Activated naive CD4-positive, alpha-beta T cell treated with Interleukin-2 at 50 U/mL for 16 hours (primary cell): ENCODE data around the gene IFT122.

Experiments used
- DNase-seq: peaks from one replicate; pipeline ENCODE4 v3.0.0-alpha.2; 2020

IFT122 gene

DNA sequence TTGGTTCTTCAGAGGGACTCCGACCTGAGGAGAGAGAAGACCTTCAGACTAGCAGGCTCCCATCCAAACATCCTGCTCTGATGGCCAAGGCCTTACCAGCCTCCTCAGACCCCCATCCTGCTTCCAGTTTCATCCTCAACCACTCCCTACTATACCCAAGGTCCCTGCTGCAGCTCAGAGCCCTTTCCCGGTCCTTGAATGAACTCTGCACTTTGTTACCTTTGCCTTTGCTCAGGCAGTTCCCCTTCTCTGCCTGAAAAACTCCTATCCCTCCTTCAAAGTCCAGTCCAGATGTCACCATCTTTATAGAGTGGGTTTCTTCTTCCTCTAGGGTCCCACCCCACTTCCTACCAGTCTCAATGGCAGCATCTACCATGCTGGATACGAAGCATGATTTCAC, 24.6 kb upstream of the IFT122 start:
- DNase-seq = no peak

DNA sequence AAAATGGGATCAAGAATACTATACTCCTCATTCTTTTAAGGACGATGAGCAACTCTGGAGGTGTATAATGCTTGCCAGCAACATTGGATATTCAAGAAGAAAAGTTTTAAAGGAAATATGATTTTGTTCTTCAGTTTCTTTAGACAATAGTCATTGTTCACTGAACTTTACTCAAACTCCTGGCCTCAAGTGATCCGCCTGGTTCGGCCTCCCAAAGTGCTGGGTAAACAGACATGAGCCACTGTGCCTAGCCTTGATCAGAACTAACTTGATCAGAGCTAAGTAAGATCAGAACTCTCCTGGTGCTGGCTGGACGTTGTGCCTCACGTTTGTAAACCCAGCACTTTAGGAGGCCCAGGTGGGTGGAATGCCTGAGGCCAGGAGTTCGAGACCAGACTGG, 24.2 kb upstream of the IFT122 start:
- no peak for DNase-seq

DNA sequence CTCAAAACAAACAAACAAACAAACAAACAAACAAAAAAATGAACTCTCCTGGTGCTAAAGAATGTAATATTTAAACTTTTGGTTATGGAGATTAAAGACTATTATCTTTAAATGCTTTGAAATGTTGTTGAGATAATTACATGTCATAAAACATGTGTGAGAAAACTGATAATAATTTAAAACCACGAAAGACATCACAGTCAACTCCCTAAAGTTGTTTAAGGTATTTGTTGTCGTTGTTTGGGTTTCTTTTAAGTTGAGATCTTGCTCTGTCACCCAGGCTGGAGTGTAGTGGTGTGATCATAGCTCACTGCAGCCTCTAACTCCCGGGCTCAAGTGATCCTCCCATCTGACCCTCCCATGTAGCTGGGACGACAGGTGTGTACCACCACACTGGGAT, 23.6 kb upstream of the IFT122 start:
- DNase-seq = no peak

DNA sequence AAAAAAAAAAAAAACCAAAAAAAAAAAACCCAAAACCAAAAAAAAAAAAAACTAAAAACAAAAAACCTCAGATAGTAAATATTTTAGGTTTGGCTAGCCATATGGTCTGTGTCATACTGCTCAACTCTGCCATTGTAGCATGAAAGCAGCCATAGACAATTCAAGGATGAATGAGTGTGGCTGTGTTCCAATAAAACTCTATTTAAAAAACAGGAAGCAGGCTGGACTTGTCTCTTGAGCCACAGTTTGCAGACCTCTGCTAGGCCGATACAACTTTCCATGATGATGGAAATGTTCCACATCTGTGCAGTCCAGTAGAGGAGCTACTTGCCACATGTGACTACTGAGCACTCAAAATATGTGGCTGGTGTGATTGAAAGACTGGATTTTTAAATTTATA, 22.7 kb upstream of the IFT122 start:
- no peak for DNase-seq

DNA sequence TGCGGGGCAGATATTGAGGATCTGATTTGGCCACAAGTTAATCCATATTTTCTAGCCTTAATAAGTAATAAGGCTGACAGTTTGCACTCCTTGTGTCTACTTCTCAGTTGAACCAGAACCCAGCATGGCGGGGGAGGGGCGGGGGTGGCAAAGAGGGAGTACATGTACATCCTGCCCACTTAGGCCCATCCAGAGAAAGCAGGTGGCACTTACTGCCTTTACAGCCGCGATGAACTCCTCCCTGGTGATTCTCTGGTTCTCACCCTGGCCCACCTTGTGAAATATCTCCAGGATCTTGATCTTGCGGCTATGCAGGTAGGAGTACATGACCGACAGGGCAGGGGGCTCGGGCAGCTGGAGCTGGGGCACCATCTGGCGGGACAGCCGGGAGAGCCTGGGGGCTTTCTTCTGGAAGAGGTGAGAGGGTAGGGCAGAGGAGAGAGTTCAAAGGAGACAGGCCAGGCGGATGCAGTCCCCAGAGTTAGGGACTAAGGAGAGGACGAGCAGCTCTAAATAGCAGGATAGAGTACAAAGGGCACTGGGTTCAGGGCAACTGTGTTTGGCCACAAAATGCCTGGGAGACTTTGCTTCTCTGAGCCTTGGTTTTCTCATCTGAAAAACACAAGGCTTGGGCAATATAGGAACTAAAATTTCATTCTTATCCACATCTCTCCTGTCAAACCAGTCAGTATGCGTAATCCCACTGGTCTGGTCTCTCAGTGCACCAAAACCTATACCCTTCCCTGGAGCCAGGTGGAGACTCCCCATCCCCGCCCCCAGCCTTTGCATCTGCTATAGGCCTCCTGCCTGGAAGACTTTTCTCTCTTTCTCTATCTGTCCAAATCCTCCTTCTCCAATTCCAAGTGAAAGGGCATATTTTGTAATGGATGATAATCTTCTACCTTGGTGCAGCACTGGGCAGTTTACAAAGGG, 21.7 kb upstream of the IFT122 start:
- DNase-seq = no peak

DNA sequence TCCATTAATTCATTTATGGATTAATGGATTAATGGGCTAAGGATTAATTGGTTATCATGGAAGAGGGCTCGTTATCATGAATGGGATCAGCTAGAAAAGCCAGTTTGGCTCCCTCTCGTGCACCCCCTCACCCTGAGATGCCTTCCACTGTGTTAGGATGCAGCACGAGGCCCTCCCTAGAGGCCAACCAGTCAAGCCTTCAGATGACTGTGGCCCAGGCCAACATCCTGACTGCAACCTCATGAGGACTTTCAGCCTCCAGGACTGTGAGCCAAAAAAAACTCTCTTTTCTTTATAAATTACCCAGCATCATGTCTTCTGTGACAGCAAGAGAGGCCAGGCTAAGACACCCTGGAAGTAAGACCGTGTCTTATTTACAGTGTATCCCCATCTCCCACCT, 20.5 kb upstream of the IFT122 start:
- no peak for DNase-seq

DNA sequence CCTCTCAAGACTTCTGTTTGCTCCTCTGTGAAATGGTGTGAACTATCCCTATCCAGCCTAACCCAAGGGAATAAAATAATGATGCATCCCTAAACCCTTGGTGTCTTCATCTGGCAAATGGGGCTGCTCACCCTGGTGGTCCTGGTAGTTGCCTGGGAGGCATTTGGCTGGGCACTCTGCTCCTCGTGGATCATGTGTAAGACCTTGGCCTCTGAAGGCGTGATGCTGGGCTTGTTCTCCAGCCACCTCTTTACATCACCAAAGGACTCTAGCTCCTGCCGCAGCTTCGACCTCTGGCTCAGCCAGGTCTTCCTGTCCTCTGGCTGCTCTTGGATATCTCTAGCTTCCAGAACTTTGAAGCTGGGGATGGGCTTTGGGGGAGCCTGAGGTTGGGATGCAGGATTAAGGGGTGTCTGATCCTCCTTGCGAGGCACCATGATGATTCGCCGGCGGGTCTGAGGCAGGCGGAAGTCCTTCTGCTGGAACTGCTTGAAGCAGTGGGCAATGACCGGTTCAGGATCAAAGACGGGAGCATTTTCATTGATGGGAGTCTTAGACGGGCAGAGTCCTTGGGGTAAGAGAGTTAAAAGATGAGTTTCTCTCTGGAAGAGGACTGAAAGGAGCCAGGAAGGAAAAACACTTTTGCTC, 18.7 kb upstream of the IFT122 start:
- no peak for DNase-seq

DNA sequence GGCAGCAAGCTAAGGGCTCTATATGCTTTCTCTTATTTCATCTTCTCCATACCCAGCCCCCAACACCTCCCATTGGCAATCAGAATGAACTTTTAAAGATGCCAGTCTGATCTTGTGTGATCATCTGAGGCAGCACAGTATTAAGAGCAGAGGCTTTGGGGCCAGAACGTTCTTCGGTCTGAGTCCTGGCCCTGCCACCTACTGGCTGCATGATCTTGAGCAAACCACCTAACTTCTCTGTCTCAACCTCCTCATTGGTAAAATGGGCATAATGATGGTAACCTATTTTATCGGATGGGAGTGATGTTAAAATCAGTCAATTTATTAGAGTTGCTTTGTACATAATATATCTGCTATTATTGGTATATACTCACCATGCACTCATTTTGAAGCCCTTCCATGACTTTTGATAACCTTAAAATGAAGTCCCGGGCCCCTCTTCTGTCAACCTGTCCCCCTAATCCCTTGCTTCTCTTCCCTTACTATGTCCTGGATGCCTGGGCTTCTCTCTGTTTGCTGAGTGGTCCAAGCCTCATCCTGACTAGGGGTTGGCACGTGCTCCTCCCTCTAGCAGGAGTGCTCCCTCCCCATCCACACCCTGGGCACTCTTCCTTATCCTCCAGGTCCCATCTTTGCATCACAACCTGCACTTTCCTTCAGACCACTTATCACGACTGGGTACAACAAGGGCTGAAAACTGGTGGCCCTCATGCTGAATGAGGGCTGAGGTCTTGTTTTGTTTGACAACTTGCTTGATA, 17.9 kb upstream of the IFT122 start:
- no peak for DNase-seq

DNA sequence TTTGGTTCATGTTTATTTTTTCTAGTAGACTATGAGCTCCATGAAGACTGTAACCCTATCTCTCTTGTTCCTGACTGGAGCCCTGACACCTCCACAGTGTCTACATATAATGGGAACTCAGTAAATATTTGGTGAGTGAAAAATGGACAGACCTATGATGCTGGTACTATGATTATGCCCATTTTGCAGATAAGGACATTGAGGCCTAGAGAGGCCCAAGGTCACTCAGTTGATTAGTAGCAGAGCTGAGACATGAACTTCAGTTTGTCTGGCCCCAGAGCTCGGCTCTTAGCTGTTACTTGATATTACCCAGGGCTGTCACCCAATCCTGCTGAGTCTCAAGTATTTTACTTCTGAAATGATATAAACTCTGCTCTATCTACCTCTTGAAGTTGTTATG, 17.1 kb upstream of the IFT122 start:
- DNase-seq = no peak

DNA sequence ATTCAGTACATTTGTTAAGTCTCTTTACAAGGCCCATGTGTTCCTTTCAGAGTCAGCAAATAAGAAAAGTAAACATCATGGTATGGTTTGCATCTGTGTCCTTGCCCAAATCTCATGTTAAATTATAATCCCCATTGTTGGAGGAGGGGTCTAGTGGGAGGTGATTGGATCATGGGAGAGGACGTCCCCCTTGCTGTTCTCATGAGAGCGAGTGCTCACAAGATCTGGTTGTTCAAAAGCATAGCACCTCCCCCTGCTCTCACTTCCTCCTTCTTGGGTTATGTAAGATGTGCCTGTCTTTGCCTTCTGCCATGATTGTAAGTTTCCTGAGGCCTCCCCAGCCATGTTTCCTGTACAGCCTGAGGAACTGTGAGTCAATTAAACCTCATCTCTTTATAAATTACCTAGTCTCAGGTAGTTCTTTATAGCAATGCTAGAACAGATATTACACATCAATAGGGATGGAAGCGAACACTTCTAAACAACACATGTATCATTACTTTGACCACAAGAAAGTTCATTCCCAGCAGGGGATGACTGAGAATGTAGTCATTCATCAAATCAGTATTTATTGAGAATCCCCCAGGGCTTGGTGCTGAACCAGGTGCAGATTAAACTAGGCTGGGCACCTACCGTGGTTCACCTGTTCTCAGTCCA, 15.7 kb upstream of the IFT122 start:
- DNase-seq = no peak

DNA sequence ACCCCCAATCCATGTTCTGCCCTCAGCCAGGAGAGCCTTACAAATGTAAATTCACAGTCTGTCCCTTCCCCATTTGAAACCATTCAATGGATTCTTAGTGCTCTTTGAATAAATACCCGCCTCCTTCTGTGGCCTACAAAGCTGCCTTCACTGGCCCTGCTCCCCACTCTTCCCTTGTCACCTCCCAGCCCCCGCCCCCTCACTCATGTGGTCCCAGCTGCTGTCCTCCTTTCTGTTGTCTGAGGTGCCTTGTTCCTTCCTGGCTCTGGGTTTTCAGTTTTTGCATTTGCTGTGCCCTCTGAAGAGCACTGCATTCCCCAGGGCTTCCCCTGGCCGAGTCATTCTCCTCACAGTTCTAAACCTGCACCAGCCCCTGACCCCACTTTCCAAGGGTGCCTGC, 14.8 kb upstream of the IFT122 start:
- DNase-seq = no peak

DNA sequence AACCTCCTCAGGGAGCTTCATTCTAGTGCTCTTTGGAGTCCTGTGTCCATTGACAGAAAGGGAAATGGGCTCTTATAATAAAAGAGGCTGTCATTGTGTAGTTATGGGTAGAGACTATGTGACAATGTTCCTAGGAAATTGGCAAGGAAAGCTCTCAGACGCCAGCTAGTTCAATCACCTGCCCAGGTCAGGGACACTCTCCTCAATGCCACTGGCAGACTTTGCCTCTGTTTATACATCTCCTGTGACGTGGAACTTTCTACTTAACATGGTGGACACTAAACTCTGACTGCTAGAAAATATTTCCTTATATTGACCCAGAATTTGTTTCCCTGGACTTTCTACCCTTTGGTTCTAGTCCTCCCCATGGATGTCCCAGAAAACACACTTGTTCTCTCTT, 14.4 kb upstream of the IFT122 start:
- DNase-seq = no peak

DNA sequence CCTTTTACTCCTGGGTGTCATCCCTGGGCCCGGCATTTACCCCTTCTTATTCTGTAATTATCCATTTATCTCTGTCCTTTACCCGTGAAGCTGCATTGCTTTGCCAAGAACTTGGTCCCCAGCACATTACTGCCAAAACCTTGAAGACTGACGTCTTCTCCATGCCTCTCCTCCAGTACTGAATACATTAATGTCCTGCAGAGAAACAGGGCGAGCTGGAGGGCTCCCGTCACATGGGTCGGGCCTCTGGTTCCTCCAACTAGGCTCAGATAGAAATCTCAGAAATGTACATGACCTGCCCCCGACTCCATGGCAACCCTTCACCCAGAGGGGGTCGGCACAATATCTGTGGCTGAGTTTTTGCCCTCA, 12.0 kb upstream of the IFT122 start:
- DNase-seq = no peak

DNA sequence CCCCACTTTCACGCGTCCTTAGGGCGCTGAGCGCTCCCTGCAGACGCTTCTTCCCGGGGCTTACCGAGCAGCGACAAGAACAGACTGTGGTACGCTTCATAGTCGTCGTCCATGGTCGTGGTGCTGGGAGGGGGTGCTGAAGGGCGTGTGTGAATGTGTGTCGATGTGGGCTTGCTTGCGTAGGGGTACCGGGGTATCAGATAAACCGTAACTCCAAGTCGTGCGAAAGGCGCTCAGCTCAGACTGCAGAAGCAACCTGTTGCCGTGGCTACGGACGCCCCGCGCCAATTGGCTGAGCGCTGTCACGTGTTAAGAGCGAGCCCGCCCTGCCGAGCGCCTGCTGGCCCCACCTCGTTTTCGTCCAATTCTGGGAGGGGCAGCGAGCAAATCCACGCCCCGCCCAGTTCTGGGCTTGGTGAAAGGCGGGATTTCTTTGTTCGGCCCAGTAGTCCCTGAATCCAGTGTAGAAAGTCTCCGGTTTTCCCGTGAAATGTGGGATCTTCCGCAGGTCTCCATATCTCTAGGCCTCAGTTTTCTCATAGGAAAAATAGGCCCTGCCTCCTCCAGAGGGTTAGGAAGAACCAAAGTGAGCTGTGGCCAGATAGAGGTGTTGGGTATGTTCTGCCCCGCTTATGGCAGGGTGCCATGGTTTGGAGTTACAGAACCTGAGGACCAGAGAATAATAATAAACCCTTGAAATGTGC, 11.5 kb upstream of the IFT122 start, which contains the start of gene EFCAB12:
EFCAB12 (minus strand) TSS at position 261 of the 704 bp plus-strand sequence; CDS start at position 113, 148 bp downstream.
- DNase-seq = peak; percentile 91

DNA sequence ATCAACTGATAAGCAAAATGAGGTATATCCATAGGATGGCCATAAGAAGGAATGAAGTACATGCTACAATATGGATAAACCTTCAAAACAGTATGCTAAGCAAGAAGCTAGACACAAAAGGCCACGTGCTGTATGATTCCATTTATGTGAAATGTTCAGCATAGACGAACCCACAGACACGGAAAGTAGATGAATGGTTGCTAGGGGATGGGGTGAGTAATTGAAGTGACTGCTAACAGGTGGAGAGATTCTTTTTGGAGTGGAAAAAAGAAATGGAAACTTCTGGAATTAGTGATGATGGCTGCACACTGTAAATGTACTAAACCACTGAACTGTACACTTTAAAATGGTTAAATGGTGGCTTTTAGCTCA, 11.0 kb upstream of the IFT122 start:
- no peak for DNase-seq

DNA sequence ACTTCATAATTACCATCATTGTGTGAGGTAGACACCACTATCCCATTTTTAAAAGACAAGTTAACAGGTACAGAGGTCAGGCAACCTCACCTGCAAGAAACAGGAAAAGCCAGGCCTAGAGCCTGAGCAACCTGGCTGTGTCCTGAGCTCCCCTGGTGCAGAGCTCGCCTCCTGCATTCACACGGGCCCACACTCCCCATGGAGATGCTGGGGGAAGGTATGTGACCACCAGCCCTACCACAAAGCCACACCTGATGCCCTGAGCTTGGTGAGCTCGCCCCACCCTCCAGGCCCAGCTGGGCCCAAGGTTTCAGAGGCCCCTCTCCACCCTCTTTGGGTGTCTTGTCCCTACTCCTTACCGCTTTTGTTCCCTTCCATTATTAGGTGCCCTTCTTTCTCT, 10.4 kb upstream of the IFT122 start:
- DNase-seq = no peak

DNA sequence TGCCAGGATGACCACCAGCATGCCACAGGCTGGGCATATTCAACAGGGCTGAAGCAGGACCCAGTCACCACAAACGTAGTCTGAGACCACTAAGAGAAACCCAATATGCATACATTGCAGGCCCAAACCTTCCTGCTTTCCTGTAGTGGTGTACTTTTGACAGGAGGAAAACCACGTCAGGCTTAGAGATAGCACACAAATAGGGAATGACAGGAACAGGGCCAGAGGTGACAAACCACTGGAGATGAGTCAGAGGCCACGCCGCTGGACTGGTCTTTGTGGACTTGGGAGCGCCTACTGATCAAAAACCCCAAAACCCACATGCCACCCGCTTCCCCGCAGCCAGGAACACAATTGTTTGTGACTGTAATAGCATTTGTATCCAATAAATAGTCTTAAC, 8.0 kb upstream of the IFT122 start:
- DNase-seq = no peak

DNA sequence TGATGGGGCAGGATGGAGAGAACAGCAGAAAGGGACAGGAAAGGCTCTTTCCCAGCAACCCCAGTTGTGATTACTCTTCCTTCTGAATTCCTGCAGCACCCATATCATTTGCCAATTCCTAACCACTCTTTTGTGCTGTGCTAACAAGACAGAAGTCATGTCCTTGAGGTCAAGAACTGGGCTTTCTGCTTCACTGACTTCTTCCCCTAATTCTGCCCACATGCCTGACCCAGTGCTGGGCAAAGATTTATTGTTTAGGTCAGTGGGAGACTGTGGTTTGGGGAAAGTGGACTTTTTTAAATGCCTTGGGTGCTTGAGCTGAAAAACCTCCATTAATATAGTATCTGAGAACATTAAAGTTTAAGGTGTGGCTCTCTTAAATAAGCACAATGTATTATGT, 7.4 kb upstream of the IFT122 start:
- no peak for DNase-seq

DNA sequence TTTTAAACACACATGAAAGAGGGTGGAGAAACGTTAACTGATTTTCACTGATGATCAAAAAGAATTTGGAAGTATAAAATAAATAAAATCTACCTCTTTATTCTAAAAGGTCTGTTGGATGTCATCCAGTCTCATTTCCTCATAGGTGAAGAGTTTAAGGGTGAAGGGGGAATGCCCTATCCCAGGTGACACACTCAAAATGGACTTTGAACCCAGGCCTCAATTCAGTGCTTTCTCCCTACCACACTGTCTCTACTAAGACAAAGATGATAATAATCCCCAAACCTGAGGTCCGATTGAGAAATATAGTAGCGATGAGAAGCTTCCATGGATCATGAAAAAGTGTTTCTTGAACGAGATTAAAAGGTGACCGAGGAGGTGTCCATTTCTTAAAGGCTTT, 6.5 kb upstream of the IFT122 start:
- DNase-seq = no peak

DNA sequence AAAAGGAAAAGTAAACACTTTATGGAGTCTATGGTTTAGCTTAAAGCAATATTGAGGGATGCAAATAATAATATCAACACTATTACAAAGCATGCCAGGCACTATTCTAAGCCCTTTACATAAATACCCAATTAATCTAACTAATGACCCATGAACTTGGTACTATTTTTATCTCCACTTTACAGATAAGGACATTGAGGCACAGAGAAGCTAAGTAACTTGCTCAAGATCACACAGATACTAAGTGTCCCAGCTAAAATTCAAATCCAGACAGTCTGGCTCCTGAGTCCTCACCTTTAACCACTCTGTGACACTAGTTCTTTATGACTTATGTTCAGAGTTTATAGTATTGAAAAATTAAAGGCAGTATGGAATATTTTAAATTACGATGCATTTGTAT, 5.9 kb upstream of the IFT122 start:
- DNase-seq = no peak

DNA sequence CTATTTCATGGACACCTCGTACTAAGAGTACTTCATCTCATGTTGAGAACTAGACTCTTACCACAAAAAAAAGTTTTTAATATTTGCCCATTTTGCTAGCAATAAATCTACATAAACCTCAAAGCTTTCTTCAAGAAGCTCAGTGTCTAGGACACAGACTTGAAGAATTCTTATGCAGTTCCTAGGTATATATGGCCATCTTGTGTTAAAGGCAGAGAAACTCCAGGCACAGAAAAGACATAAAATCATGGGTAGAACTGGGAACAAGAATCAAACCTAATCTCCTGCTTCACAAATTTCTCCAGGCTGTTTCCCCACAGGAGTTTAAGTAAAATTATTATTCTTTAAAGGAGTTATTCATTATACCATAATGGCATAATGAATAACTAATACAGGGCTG, 4.7 kb upstream of the IFT122 start:
- no peak for DNase-seq

DNA sequence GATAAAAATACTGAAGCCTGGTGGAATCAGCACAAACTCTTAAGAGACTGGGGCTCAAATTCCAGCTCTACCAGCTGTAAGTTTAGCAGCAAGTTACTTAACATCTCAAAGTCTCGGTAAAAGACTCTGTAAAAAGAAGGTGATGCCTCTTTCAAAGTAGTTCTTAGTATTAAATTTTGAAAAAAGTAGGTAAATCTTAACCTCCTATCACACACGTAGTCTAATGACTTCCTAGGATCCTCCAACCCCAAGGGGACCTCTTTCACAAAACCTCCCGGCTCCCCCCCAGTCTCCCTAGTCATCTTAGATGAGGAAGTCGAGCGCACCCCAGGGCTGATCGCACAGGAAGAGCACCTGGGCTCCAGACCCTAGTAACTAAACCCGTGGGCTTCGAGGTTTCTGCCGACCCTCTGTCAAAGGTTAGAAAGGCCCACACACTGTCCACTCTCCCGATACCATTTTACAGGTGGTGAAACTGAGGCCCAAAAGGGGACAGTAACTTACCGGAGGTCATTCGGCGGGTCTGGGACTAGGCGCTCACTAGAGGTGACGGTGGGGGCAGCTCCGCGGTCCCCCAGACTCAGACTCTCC, 703 bp upstream of the IFT122 start:
- peak; percentile 47 for DNase-seq
